Heart left ventricle (tissue), 16 donors: ENCODE measurements around the gene CACNB2. TPM values are rescaled to one million over a fixed set of nuclear protein-coding genes. Genes with fewer than 3 reads are reported as not detected.

ENCODE experiments used
- ATAC-seq, 4 donors: fragments of 200-7000 bp; cut with Tn5 transposase; one replicate each; pipeline ENCODE4 v1.9.1; 2020 to 2022; ENCODE audit warnings: moderate library complexity in 4 of 4, mild to moderate bottlenecking in 3 of 4, moderate number of reproducible peaks in 1 of 4
- DNase-seq, 5 donors: peaks; one replicate each; pipeline ENCODE4 v3.0.0-alpha.2; 2020
- H3K27ac ChIP-seq, 12 donors: fragments of 200-600 bp; sonication (generic) in 4 of 12; one replicate each; pipeline versions ENCODE4 v1.5.0 to v1.8.0; 2016 to 2022; ENCODE audit warnings: mild to moderate bottlenecking in 2 of 12
- H3K27me3 ChIP-seq, 9 donors: fragments of 200-600 bp; sonication (generic) in 2 of 9; one replicate each; pipeline versions ENCODE4 v1.5.1 to v1.8.0; 2016 to 2022; ENCODE audit warnings: mild to moderate bottlenecking in 3 of 9
- H3K36me3 ChIP-seq, 9 donors: fragments of 200-600 bp; sonication (generic) in 2 of 9; one replicate each; pipeline versions ENCODE4 v1.5.0 to v1.8.0; 2018 to 2022; ENCODE audit warnings: mild to moderate bottlenecking in 2 of 9
- H3K4me1 ChIP-seq, 12 donors: fragments of 200-600 bp; sonication (generic) in 4 of 12; one replicate each; pipeline versions ENCODE4 v1.5.0 to v1.8.0; 2016 to 2022; ENCODE audit warnings: mild to moderate bottlenecking in 3 of 12
- H3K4me3 ChIP-seq, 12 donors: fragments of 200-600 bp; sonication (generic) in 4 of 12; one replicate each; pipeline versions ENCODE4 v1.5.0 to v1.8.0; 2017 to 2022; ENCODE audit warnings: mild to moderate bottlenecking in 9 of 12, moderate library complexity in 4 of 12
- H3K9me3 ChIP-seq, 12 donors: fragments of 200-600 bp; sonication (generic) in 4 of 12; one replicate each; pipeline versions ENCODE4 v1.5.0 to v1.8.0; 2016 to 2022; ENCODE audit warnings: mild to moderate bottlenecking in 1 of 12
- POLR2A ChIP-seq, 2 donors: fragments of 450-650 bp; IDR thresholded peaks; one replicate each; pipeline ENCODE4 v1.6.1; 2017; ENCODE audit warnings: antibody characterized with exemption in 2 of 2, mild to moderate bottlenecking in 2 of 2, moderate library complexity in 2 of 2
- WGBS, 4 donors: extraction: QIAGEN DNeasy Blood & Tissue Kit in 2 of 4; methylation state at CpG; one replicate each; pipeline versions ENCODE4 v1.1.5 to v1.1.7; 2013 to 2018; 5-methylcytosine and 5-hydroxymethylcytosine counted together
- intact Hi-C, 10 donors: fragments of 100-400 bp; cut with DNase I; formaldehyde crosslinking; loops; one replicate each; pipeline versions ENCODE4 v1.11.1 to v1.14.2; 2022
- polyA plus RNA-seq, 2 donors: library from polyadenylated mRNA; stranded (reverse); fragments of 200-250 nt; gene quantifications; one replicate each; pipeline ENCODE4 v1.2.3, GENCODE V29; 2013
- total RNA-seq, 9 donors: library from RNA; depleted of rRNA in 2 of 9; stranded (reverse); fragments of >200 nt in 2 of 9; fragmentation: NEBNext Ultra II Directional in 3 of 9; extraction: Animal tissue kit (Norgen Biotek cat#: 25700) in 3 of 9; gene quantifications; one replicate each; pipeline versions ENCODE4 v1.1.0 to v1.2.4, GENCODE V29; 2016 to 2023
- TF ChIP-seq, protein P1 (sequence below), 12 donors: fragments of 200-600 bp; sonication (generic) in 4 of 12; IDR thresholded peaks; one replicate each; pipeline versions ENCODE4 v1.5.0 to v1.8.0; 2018 to 2022; ENCODE audit warnings: antibody characterized with exemption in 12 of 12, mild to moderate bottlenecking in 5 of 12
- donor health status: ischemic (EF 13 %, LVEDD 7.1; RV severe dilation, severe dysfunction).
- donor health status: healthy with polysubstance abuse.
- donor health status: DM: no; HTN: yes; CAD: no.
- donor health status: DM: no; HTN: no; CAD: no.
- donor health status: ischemic (EF 25% LVEDD 6.9; RV normal size, moderate dysfunction).
- donor health status: ischemic (EF 25% LVEDD 5.7; RV mildly dilated, moderate dysfunction).
- donor health status: healthy.
- donor health status: DM: yes; HTN: yes; CAD: no.
- donor health status: ischemic (EF 35%, LVEDD 5.7; RV mildly dilated, moderate dysfunction).
- donor health status: nonischemic (EF 11% LVEDD 7.7; RV severe dilation, severe dysfunction).
- donor health status: DM: yes; HTN: yes; CAD: no.
- donor health status: PGD.
- donor health status: ischemic (EF 29% LVEDD 5.4; RV normal size, mild dysfunction).
- donor health status: nonischemic (EF 23%, LVEDD 6.1; RV moderate dilation, normal function).

The CACNB2 gene
- total and polyA plus RNA-seq, 11 donors = 11.4 to 63.2 (median 33.2) TPM

DNA sequence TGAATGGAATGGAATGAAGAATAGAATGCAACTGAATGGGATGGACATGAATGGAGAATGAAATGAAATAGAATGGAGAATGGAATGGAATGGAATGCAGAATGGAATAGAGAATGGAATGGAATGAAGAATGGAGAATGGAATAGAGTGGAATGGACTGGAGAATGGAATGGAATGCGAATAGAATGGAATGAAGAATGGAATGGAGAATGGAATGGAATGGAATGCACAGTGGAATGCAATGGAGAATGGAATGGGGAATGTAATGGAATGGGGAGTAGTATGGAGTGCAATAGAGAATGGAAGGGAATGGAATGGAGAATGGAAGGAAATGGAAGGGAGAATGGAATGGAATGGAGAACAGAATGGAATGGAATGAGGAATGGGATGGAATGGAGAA is 417.7 kb downstream of the CACNB2 start:
- Histone ChIP-seq H3K27ac (no peak overlapping the region), H3K36me3 (peaks cover 0 to 57% (median 3%) of the 10 kb centered on the region in 9 donors), H3K27me3 (no peaks in the 10 kb centered on the region), H3K4me3 (no peak overlapping the region), H3K9me3 (peaks cover 0 to 59% (median 0%) of the 10 kb centered on the region in 12 donors), H3K4me1 (no peaks in the 10 kb centered on the region)
- DNase-seq (no peak), ATAC-seq (no peak)
- TF ChIP-seq, protein P1, sequence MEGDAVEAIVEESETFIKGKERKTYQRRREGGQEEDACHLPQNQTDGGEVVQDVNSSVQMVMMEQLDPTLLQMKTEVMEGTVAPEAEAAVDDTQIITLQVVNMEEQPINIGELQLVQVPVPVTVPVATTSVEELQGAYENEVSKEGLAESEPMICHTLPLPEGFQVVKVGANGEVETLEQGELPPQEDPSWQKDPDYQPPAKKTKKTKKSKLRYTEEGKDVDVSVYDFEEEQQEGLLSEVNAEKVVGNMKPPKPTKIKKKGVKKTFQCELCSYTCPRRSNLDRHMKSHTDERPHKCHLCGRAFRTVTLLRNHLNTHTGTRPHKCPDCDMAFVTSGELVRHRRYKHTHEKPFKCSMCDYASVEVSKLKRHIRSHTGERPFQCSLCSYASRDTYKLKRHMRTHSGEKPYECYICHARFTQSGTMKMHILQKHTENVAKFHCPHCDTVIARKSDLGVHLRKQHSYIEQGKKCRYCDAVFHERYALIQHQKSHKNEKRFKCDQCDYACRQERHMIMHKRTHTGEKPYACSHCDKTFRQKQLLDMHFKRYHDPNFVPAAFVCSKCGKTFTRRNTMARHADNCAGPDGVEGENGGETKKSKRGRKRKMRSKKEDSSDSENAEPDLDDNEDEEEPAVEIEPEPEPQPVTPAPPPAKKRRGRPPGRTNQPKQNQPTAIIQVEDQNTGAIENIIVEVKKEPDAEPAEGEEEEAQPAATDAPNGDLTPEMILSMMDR (IDR thresholded peaks at IDR 0.05) = no peak
- no peak for TF ChIP-seq POLR2A (IDR thresholded peaks at IDR 0.05)
- intact Hi-C loops = no loop called here
- WGBS, 4 donors = 94 to 98% (median 96%) methylated on average over 1 of the region's 1 CpG

GRCh38 chr10:18561861-18562551 is 421.8 kb downstream of the CACNB2 start:
- Histone ChIP-seq H3K27ac (no peak overlapping the region), H3K9me3 (peaks cover 0 to 68% (median 3%) of the 10 kb centered on the region in 12 donors), H3K36me3 (peaks cover 0 to 30% (median 0%) of the 10 kb centered on the region in 9 donors), H3K27me3 (no peaks in the 10 kb centered on the region), H3K4me1 (no peaks in the 10 kb centered on the region), H3K4me3 (no peak overlapping the region)
- TF ChIP-seq, protein P1 (IDR thresholded peaks at IDR 0.05) = no peak
- TF ChIP-seq POLR2A (IDR thresholded peaks at IDR 0.05) = no peak
- intact Hi-C loops = no loop called here
- no peak for DNase-seq
- WGBS, 4 donors = 92 to 98% (median 95%) methylated on average over 8 of the region's 8 CpGs
- ATAC-seq = no peak

- intact Hi-C loops = no loop called here
- DNase-seq = no peak
- Histone ChIP-seq H3K4me1 (no peaks in the 10 kb centered on the region), H3K36me3 (peaks cover 0 to 20% (median 0%) of the 10 kb centered on the region in 9 donors), H3K9me3 (peaks cover 0 to 72% (median 3%) of the 10 kb centered on the region in 12 donors), H3K27ac (no peak overlapping the region), H3K4me3 (no peak overlapping the region), H3K27me3 (no peaks in the 10 kb centered on the region)
- ATAC-seq = no peak
- TF ChIP-seq, protein P1 (IDR thresholded peaks at IDR 0.05) = no peak
- TF ChIP-seq POLR2A (IDR thresholded peaks at IDR 0.05) = no peak
- WGBS, 4 donors = 94 to 98% (median 97%) methylated on average over 6 of the region's 6 CpGs
These were observed 422.9 kb downstream of the CACNB2 start for GRCh38 chr10:18563003-18563726.

DNA sequence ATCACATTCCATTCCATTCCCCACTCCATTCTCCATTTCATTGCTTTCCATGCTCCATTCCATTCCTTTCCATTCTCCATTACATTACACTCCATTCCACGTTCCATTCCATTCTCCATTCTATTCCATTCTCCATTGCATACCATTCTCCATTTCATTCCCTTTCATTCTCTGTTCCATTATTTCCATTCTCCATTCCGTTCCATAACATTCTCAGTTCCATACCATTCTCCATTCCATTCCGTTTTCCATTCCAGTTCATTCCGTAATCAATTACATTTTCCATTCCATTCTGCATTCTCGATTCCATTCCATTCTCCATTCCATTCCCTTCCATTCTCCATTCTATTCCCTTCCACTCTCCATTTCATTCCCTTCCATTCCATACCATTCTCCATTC is 424.8 kb downstream of the CACNB2 start:
- no peak overlapping the region for H3K27ac ChIP-seq
- no peaks in the 10 kb centered on the region for H3K27me3 ChIP-seq
- H3K36me3 ChIP-seq = peaks cover 0 to 7% (median 0%) of the 10 kb centered on the region in 9 donors
- no peak overlapping the region for H3K4me3 ChIP-seq
- TF ChIP-seq, protein P1 (IDR thresholded peaks at IDR 0.05) = no peak
- TF ChIP-seq POLR2A (IDR thresholded peaks at IDR 0.05) = no peak
- H3K9me3 ChIP-seq = peaks cover 0 to 56% (median 3%) of the 10 kb centered on the region in 12 donors
- ATAC-seq = no peak
- no peaks in the 10 kb centered on the region for H3K4me1 ChIP-seq
- WGBS, 4 donors = 95 to 98% (median 97%) methylated on average over 5 of the region's 5 CpGs
- no peak for DNase-seq
- intact Hi-C loops = no loop called here
